GM19043 (cell line): ENCODE measurements around the gene ANOS1.
"Not testable (repeated sequence)": the region's sequence is repeated elsewhere in the genome, so short reads cannot be mapped to it uniquely, and the experiment has no call there.

Source experiments
- ATAC-seq: cut with Tn5 transposase; IDR thresholded peaks from one replicate; pipeline ENCODE4 v1.9.1; 2021; ENCODE audit warnings: low read depth; ENCODE audit not compliant: unreplicated experiment

Gene ANOS1

DNA sequence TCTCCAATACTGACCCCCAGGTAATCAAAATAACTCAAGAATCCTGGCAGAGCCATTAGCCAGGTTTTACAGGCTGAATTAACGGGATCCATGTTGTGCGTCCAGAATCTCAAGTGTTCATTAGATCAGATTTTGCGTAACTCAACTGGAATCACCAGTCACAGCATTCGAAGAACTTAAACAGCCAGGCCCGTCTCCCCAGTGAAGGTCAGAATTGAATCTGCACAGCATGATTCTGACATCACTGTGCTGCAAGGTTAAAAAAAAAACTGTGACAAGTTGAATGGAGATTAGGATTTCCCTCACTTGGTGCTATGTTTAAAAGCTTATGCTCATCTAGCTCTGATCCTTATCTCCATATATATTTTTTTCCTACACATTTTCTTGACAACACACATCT is 96.1 kb downstream of the ANOS1 start:
- no peak for ATAC-seq

DNA sequence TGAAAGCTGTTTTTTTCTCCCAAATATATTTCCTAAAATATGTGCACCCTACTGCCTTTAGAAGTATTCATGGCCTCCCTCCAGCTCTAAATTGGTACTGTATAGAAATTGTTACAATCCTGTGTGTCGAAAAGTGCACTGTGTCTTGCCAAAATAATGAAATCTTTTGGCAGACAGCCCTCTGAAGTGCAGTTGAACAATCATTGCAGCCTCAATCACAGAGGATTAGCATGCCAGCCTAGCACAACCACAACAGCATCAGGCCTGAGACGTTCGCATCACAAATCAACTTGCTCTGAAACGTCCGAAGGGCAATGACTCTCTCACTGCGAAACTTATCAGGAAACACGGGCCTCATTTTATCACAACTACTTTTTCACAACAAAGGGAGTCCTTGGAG is 99.0 kb downstream of the ANOS1 start:
- ATAC-seq = no peak

DNA sequence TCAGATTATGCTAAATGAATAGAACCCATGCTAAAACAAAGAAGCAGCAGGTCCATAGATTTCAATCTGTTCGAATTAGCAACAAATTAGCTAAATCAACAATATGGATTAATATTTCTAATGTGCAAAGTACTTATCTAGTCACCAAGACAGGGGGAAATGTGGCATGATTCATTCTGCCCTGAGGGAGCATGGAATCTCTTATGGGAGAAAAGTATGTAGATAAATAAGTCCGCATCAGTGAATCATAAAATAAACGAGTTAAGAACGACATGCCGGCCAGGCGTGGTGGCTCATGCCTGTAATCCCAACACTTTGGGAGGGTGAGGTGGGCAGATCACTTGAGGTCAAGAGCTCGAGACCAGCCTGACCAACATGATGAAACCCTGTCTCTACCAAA is 102.1 kb downstream of the ANOS1 start:
- ATAC-seq = no peak

DNA sequence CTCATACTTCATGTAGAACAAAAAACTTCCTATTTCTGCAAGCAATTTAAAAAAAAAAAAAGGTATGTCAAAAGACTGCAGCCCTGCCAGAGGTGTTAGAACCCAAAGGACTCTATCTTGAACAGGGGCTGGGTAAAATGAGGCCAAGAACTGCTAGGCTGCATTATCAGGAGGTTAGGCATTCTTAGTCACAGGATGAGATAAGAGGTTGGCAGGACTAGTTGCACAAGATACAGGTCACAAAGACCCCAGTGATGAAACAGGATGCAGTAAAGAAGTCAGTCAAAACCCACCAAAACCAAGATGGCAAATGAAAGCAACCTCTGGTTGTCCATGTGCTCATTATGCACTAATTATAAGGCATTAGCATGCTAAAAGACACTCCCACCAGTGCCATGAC is 104.1 kb downstream of the ANOS1 start:
- ATAC-seq = no peak

DNA sequence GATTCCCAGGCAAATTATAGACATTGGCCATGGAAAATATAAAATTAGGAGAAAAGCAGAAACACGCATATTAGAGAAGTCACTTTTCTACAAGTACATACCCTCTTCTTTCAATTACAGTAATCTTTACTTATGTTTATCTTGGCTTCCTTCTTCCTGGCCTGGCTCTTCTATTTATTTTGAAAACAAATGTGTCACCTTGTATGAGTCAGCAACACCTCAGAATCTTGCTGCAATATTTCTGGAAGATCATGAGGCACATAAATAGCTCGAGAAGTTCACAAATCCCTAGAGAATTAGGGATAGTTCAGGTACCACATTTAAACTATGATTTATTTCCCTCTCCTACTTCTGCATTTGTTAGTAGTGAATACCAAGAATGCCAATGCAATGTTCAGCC is 124.6 kb downstream of the ANOS1 start:
- no peak for ATAC-seq

DNA sequence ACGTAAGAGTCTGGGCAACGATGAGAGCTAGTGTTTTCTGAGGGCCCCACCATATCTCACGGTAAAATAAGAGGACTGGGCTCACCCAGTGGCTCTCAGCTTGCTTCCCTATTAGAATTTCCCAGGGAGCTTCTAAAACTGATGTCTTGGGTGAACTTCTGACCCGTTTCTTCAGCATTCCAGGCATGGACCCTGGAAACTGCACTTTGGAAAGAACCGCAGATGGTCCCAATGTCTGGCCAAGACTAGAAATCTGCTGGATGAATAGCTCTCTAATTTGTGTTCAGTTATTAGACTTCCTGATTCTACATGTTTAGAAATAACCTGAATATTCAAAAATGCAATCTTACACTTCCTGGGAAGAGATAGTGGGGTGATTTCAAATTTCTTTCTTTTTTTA is 127.8 kb downstream of the ANOS1 start:
- ATAC-seq = no peak

DNA sequence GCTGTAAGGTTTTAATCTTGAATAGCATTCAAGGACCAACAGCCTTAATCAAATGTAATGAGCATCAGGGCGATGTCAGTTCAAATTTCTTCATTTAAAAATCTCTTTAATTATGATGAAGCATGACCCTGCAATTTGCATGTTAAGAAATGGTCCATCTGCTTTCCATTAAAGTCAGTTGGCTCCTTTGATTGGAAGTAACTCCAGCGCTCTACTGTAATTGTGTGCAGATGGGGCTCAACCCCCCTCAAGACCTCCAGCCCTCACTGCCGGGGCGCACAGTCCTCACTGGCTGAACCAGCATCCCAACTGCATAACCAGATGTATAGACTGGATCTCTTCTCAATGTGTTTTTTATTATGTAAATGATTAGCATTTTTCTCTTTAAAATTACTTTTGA is 140.4 kb downstream of the ANOS1 start:
- ATAC-seq = no peak

DNA sequence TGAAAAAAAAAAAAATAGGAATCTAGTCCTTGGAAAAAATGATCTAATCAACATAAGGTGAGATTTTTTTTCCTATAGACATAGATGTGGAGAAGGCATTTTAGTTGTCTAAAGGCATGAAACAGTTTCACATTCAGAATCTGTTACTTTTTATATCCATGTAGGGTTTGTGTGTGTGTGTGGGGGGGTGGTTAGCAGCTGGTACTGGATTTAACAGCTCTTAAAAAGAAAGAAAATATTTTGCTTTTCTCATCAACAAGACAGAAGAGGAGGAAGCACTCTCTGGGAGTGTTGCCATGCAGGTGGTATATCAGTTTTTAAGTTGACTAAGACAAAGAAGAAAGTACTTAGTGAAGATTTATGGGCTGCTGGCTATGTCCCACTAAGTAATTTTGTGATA is 145.0 kb downstream of the ANOS1 start:
- ATAC-seq = no peak

DNA sequence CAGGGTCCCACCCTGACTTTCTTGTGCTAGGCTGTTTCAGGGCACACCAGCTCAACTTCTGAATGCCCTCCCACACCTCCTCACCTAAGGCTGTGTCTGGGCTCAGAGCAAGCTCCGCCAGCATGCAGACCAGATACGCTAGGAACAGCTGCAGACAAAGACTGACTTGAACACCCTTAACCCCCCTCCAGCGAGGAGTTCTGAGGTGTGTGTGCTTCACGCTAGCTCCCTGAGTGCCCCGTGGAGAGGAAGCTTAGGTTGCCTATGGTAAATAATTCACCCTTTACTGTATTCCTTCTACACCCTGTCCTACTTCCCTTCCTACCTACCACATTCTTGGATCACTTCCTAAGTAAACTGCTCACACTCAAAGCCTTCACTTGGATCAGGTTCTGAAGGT is 152.3 kb downstream of the ANOS1 start:
- ATAC-seq = no peak

DNA sequence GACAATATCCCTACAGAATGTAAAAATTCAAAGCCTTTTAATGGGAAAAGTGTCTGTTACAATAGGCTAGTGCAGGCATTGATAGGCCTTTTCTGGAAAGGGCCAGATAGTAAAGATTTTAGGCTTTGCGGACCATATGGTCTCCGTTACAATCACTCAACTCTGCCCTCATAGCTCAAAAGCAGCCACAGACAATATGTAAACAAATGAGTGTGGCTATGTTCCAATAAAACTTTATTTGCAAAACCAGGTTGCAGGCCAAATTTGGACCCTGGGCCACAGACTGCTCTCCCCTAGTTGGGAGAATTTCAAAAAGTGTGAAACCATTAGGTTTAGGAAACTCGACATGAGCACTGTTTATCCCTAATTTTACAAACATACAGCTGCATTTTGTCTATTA is 155.1 kb downstream of the ANOS1 start:
- no peak for ATAC-seq

DNA sequence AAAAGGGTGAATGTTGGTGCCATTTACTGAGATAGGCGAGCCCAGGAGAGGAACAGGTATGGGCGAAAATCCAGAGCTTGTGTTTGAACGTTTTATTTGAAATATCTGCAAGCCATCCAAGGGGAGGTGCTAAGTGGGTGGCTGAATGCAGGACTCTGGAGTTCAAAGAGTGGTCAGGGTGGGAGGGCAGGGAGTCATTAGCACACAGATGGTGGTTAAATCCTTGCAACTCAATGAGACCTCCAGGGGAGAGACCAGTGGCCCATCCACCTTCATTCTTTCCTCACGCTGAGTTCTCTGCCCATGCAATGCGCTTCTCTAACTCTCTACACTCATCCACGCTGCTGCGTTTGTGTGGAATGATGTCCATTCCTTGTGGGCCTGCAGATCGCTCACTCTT is 166.2 kb downstream of the ANOS1 start:
- ATAC-seq = no peak

DNA sequence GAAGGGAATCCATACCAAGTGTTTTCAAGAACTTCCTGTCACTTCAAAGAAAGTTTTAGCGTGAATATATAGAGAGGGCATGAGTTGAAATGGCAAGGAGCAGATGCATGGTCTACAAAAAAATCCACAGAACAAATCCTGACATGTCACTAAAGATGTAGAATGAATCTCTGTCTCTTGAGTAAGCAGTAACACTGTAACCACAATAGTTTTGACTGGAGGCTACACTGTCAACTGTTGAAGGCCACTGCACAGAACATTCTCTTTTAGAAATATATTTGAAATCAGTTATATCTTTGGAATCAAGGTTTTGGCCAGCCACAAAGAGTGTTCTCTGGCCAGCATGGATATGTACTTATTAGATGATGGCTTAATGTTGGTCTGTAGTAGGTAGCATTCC is 183.5 kb downstream of the ANOS1 start:
- no peak for ATAC-seq

DNA sequence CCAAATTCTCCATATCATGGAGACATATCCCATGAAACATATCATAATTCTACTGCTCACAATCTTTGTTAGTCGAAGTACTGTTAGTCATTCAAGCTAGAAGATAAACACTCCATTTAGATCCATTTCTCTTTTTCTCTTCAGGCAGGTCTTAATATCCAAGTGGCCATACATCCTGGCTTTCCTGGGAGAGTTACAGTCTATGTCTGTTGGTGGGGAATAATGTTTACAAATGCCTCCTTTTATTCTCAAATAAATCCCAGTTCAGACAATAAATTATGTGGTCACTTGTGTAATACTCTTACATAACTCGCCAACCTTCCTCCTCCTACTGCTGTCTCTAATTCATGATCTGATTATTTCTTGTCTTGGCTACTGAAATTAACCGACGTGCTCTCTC is 185.2 kb downstream of the ANOS1 start:
- no peak for ATAC-seq

DNA sequence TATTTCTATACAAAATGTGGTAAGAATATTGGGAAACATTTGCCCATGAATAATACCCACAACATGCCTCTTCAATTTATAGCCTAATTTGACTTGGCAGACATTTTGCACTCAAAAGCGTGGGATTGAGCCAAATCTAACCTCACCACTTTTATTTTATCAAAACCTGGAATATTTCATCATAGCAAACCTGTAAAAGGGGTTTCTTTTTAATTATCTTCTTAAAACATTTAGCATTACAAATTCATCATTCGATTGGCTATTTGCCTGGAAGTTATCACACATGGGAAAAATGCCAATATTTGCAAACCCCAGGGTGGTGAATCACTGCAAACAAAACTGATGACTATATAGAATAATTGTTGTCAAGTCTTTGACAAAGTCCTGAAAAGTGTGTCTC is 211.1 kb downstream of the ANOS1 start:
- ATAC-seq = no peak

DNA sequence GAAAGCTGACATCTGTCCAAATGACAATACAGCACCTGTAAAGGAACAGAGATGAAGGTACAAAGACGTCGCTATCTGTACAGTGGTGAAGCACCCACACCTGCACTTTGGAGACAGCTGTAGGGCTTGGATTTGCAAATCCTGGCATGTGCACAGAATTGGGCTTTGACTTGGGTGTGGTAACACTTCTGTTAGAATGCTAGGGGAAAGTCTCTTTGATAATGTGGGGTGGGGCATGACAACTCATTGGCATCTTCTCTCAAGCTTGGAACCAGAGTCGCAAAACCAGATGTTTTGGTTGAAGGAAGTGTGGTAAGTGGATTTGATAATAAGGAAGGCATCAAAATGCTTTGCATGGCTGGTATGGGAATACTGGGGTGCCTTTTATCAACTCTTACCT is 211.8 kb downstream of the ANOS1 start:
- no peak for ATAC-seq

DNA sequence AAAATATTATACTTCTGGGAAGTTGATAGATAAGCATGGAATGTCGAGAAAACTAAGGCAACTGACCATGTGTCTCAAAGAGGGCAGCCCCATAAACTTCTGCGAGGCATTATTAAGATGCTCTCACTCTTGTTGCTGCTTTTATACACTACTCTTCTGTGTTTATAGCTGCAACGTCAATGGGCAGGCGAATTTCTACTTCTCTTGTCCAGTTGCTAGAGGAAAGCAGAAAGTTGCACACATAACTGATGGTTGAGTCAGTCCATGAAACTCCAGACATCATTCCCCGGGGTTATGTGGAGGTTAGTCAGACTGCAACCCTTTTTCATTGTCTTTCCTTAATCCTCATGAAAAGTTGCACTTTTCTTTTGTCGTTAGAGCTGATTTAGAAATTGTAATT is 227.5 kb downstream of the ANOS1 start:
- no peak for ATAC-seq

DNA sequence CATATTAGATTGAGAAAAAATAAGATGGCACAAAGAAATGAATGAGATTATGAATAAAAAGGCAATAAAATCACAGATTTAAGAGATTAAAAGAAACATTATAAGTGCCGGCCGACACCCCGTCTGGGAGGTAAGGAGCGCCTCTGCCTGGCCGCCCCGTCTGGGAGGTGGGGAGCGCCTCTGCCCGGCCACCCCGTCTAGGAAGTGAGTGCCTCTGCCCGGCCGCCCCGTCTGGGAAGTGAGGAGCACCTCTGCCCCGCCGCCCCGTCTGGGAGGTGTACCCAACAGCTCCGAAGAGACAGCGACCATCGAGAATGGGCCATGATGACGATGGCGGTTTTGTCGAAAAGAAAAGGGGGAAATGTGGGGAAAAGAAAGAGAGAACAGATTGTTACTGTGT is 229.8 kb downstream of the ANOS1 start:
- not testable (repeated sequence) for ATAC-seq

DNA sequence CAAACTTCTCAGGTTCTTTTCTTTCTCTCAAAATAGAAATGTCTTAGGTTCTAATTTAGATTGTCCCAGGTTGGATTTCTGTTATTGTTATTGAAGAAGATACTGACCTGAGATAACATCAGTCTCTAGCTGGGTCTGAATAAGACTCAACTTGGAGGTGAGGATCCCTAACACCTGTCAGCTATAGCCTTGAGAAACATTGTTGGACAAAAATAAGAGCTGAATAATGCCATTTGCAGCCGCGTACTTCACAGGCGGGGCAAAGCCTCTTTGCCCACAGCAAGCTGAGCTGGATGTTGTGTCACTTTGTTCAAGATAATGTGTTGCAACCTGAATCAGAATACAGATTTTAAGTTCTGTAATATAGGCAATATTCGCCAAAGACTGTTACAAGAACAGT is 231.7 kb downstream of the ANOS1 start:
- no peak for ATAC-seq

DNA sequence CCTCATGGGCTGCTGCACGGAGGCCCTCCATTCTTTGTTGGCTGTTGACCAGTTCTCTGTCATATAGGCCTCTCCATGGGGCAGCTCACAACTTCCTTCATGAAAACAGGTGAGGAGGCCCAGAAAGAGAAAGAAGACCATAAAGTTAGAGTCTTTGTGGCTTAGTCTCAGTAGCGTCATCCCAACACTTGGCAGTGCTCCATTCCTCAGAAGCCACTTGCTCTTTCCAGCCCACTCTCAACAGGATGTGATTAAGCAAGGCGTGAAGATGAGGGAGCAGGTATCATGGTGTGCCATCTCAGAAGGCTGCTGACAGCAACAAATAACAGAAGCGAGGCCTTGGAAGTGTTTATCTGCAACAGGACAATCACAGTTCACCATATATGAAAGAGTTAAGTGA is 236.9 kb downstream of the ANOS1 start:
- not testable (repeated sequence) for ATAC-seq

DNA sequence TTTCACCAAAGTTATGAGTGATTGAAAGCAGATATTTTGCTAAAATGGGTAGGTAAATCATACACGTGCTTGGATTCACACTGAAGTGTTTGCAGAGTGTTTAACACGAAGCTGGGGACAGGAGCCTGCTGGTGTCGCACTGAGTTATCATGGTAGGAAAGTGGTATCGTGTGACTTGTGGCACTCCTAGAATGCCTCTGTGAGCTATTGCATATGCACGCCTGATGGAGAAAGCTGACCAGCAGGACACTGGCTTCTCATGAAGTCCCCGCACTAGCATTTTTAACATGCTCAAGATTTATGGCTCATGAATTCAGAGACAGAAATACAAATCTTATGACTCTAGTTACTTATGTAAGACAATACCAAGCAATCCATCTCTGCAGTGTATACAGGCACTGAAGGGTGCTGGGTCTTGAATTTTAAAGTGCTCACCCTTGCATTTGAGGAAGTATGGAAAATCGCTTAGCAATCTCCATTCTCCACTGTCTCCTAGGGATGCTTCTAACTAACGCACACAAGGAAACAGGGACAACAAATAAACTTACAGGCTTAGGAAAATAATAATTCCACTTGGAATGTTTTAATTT is 247.5 kb downstream of the ANOS1 start:
- ATAC-seq = no peak
